ENCODE data around the gene YDJC.

YDJC gene

GRCh38 chr22:21652547-21653545 lies 23.0 kb upstream of the YDJC start:
- H3K4me3 ChIP-seq (ENCODE audit: low read length): peak overlapping the region; percentile 79
- peaks cover 13% of the 10 kb centered on the region for H3K79me2 ChIP-seq (ENCODE audit: low read length)
- peaks cover 13% of the 10 kb centered on the region for H3K36me3 ChIP-seq (replicated peaks; ENCODE audit: low read depth, low read length)
- H3K27me3 ChIP-seq (ENCODE audit: low read depth, low read length): no peaks in the 10 kb centered on the region
- H3K27ac ChIP-seq (ENCODE audit: low read length): peak overlapping the region; percentile 10; the same call in 1 of the 2 replicates
- no peaks in the 10 kb centered on the region for H4K20me1 ChIP-seq (ENCODE audit: insufficient read depth, low read length)
- peak overlapping the region; percentile 97 for H3K4me2 ChIP-seq (ENCODE audit: low read length)
- H2AFZ ChIP-seq (ENCODE audit: low read depth, low read length): peak overlapping the region; percentile 23; the same call in 1 of the 2 replicates
- H3K4me1 ChIP-seq (ENCODE audit: low read length): peaks cover 19% of the 10 kb centered on the region
- H3K9ac ChIP-seq (ENCODE audit: low read length): peak overlapping the region; percentile 90
- H3K9me3 ChIP-seq (ENCODE audit: insufficient read depth, low read length): no peaks in the 10 kb centered on the region
- no peak for TF ChIP-seq EZH2phosphoT487 (IDR thresholded peaks at IDR 0.05; ENCODE audit: low read depth)
- no peak; the same call in 1 of the 2 replicates for TF ChIP-seq CTCF (IDR thresholded peaks at IDR 0.05; ENCODE audit: low read depth, low read length)

GRCh38 chr22:21652010-21652546 lies 22.3 kb upstream of the YDJC start:
- H3K9me3 ChIP-seq (ENCODE audit: insufficient read depth, low read length): no peaks in the 10 kb centered on the region
- H3K36me3 ChIP-seq (replicated peaks; ENCODE audit: low read depth, low read length): peaks cover 13% of the 10 kb centered on the region
- H3K79me2 ChIP-seq (ENCODE audit: low read length): peaks cover 13% of the 10 kb centered on the region
- no peak for TF ChIP-seq EZH2phosphoT487 (IDR thresholded peaks at IDR 0.05; ENCODE audit: low read depth)
- no peak for TF ChIP-seq CTCF (IDR thresholded peaks at IDR 0.05; ENCODE audit: low read depth, low read length)
- peak overlapping the region; percentile 79 for H3K4me3 ChIP-seq (ENCODE audit: low read length)
- peaks cover 17% of the 10 kb centered on the region for H3K4me1 ChIP-seq (ENCODE audit: low read length)
- H2AFZ ChIP-seq (ENCODE audit: low read depth, low read length): peak overlapping the region; percentile 82
- no peaks in the 10 kb centered on the region for H4K20me1 ChIP-seq (ENCODE audit: insufficient read depth, low read length)
- H3K27me3 ChIP-seq (ENCODE audit: low read depth, low read length): no peaks in the 10 kb centered on the region
- H3K27ac ChIP-seq (ENCODE audit: low read length): peak overlapping the region; percentile 72
- peak overlapping the region; percentile 90 for H3K9ac ChIP-seq (ENCODE audit: low read length)
- peak overlapping the region; percentile 97 for H3K4me2 ChIP-seq (ENCODE audit: low read length)

GRCh38 chr22:21651521-21652009 lies 21.7 kb upstream of the YDJC start:
- H3K79me2 ChIP-seq (ENCODE audit: low read length): peaks cover 13% of the 10 kb centered on the region
- no peaks in the 10 kb centered on the region for H4K20me1 ChIP-seq (ENCODE audit: insufficient read depth, low read length)
- peaks cover 15% of the 10 kb centered on the region for H3K4me1 ChIP-seq (ENCODE audit: low read length)
- H2AFZ ChIP-seq (ENCODE audit: low read depth, low read length): peak overlapping the region; percentile 82
- peak overlapping the region; percentile 72 for H3K27ac ChIP-seq (ENCODE audit: low read length)
- H3K4me2 ChIP-seq (ENCODE audit: low read length): peak overlapping the region; percentile 87
- TF ChIP-seq EZH2phosphoT487 (IDR thresholded peaks at IDR 0.05; ENCODE audit: low read depth) (no peak), CTCF (IDR thresholded peaks at IDR 0.05; ENCODE audit: low read depth, low read length) (no peak)
- H3K9me3 ChIP-seq (ENCODE audit: insufficient read depth, low read length): no peaks in the 10 kb centered on the region
- no peaks in the 10 kb centered on the region for H3K27me3 ChIP-seq (ENCODE audit: low read depth, low read length)
- H3K36me3 ChIP-seq (replicated peaks; ENCODE audit: low read depth, low read length): peaks cover 13% of the 10 kb centered on the region
- H3K9ac ChIP-seq (ENCODE audit: low read length): peak overlapping the region; percentile 90
- H3K4me3 ChIP-seq (ENCODE audit: low read length): peak overlapping the region; percentile 79

All from OCI-LY3 (cell line).